M059J (cell line): ENCODE data around the gene FGA. TPM values are rescaled to one million over a fixed set of nuclear protein-coding genes. Genes with fewer than 3 reads are reported as not detected.

ENCODE experiments used
- total RNA-seq: library from RNA; depleted of rRNA; stranded (reverse); fragments of >200 nt; shearing (Covaris generic); gene quantifications from 2 replicates; pipeline ENCODE4 v1.2.3, GENCODE V29; 2014; rRNA removed

The FGA gene
- total RNA-seq, 1 experiment from 2014 or later: not detected

Other genes starting within 250 kb of the FGA start
- under 0.01 TPM in 1 of 2 replicates, not detected in the other for gene DCHS2, start 98.9 kb downstream of the FGA start, total RNA-seq
- 55.9 and 61.7 TPM in 2 replicates for gene PLRG1, start 40.3 kb downstream of the FGA start, total RNA-seq
- not detected in 2 replicates for gene FGB, start 27.7 kb downstream of the FGA start, total RNA-seq
- not detected in 2 replicates for gene FGG, start 21.9 kb upstream of the FGA start, total RNA-seq
- not detected in 2 replicates for gene LRAT, start 153.3 kb upstream of the FGA start, total RNA-seq
- not detected in 2 replicates for gene RBM46, start 190.5 kb upstream of the FGA start, total RNA-seq